GM12891 (cell line): ENCODE measurements around the gene C1QTNF9.
A peak's percentile ranks its signal among the peaks of the same experiment; 100 is the strongest.
"Not testable (repeated sequence)": the region's sequence is repeated elsewhere in the genome, so short reads cannot be mapped to it uniquely, and the experiment has no call there.

ENCODE experiments used
- DNase-seq: peaks from one replicate; pipeline ENCODE4 v3.0.0; 2011; ENCODE audit warnings: low spot score; ENCODE audit not compliant: insufficient read length
- FAIRE-seq: peaks from 2 replicates; lab custom pipeline; 2011; peaks lifted over from hg19 to GRCh38; lab: Jason Lieb, UNC
- PAX5 ChIP-seq: IDR thresholded peaks from 2 replicates; pipeline ENCODE4 v1.6.1; 2011; ENCODE audit warnings: low read length, moderate library complexity, mild to moderate bottlenecking; ENCODE audit not compliant: insufficient read depth, severe bottlenecking
- POLR2A ChIP-seq: IDR thresholded peaks from 2 replicates; pipeline ENCODE4 v1.6.1; 2011; ENCODE audit warnings: low read depth, low read length, control low read depth
- POLR2AphosphoS5 ChIP-seq: IDR thresholded peaks from 2 replicates; pipeline ENCODE4 v1.6.1; 2011; ENCODE audit warnings: low read depth, low read length, control low read depth
- POU2F2 ChIP-seq: IDR thresholded peaks from 2 replicates; pipeline ENCODE4 v1.6.1; 2011; ENCODE audit warnings: low read depth, mild to moderate bottlenecking, control low read depth, low read length, moderate library complexity
- SPI1 ChIP-seq: IDR thresholded peaks from 2 replicates; pipeline ENCODE4 v1.6.1; 2011; ENCODE audit warnings: low read depth, low read length, control low read depth
- TAF1 ChIP-seq: IDR thresholded peaks from 2 replicates; pipeline ENCODE4 v1.6.1; 2011; ENCODE audit warnings: low read depth, low read length, control low read depth

Gene C1QTNF9

DNA sequence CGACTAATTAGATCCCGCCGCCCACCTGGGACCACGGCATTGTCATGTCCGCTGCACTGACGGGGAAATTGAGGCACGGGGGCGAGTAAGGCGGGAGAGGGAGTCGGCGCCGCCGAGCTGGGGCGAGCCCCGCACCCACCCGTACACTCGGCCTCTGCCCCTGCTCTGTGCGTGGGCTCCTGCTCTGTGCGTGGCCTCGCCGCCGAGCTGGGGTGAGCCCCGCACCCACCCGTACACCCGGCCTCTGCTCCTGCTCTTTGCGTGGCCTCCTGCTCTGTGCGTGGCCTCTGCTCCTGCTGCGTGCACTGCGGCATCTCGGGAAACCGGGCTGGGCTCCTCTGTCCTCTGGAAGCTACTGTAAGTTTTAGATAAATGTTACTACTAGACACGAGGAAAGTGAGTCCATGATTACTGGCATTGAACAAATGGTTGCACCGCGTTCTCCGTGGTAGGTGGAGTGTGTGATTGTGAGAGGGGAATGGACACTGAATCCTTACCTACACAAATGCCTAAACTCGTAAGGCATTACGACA, 826 bp upstream of the C1QTNF9 start:
- no peak for TF ChIP-seq POLR2A
- no peak for TF ChIP-seq TAF1
- TF ChIP-seq SPI1, result no peak
- TF ChIP-seq POU2F2, result no peak
- TF ChIP-seq PAX5, result no peak
- no peak for TF ChIP-seq POLR2AphosphoS5
- no peak for DNase-seq
- no peak for FAIRE-seq

DNA sequence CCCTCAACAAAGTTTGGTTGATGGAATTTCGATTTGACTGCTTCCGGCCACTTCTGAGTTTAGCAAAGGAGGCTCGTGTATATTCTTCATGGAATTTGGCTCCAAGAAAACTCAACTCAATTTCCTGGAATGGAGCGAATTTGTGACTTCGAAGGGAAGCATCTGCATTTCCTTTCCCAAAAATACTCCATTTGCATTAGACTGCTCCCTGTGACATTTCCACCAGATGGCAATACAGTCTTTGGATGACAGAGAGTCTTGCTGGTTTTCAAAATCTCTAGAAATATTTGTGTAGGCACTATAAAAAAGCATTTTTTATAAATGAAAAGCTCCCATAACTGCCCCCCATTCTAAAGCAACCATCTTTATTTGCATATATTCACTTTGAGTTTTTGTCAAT, 4.1 kb downstream of the C1QTNF9 start:
- DNase-seq (no peak), FAIRE-seq (peak; percentile 55)
- TF ChIP-seq PAX5, result no peak
- no peak for TF ChIP-seq SPI1
- TF ChIP-seq POLR2AphosphoS5, result no peak
- TF ChIP-seq POU2F2, result no peak
- TF ChIP-seq TAF1, result no peak
- no peak for TF ChIP-seq POLR2A

DNA sequence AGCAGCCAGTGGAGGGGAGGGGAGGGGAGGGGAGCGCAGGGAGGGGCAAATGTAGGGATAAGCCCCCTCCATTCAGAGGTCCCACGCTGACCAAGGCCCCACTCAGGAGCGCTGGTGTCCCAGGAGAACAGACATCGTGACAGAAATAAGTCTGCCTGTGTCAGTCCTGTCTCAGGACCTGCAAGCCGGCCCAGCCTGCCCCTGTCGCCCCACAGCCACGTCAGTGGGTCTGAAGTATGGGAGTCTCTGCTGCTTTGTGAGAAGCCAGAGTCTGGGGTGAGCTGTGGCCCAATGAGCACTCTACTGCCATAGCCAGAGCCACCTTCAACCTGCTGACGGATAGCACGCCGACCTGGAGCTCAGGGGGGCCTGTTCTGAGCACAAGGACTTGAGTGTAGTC, 8.5 kb downstream of the C1QTNF9 start:
- peak; percentile 5 for FAIRE-seq
- DNase-seq, result not testable (repeated sequence)

DNA sequence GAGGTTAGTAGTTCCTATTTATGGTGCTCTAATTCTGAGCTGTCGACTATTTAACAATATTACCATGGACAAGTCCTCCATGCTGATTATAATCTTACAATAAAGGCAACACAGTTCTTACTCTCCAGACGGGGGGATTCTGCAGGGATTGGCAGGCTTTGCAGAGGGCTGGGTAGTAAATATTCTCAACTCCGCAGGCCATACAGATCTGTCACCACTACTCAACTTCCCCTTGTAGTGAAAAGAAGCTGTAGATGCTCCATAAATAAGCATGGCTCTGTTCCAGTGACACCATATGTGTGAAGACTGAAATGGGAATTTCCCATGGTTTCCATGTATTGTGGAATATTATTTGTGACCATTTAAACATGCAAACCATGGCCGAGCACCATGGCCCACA, 9.5 kb downstream of the C1QTNF9 start:
- DNase-seq, FAIRE-seq: not testable (repeated sequence)

DNA sequence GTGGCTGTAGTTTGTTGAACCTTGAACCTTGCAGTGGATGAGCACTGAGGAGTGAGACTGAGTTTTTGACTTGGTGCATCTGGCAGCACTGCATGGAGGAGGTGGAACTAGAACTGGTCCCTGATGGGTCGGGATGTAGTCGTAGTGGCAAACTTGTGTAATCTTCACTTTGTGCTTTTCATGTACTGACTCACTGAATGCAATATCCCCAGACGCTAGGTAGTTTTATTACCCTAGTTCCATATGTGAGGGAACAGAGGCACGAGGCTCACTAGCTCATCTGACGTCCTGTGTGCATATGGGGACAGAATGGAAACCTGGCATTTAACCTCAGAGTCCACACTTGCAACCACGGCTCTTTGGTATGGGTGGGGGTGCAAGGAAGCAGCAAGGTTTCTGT, 10.3 kb downstream of the C1QTNF9 start:
- not testable (repeated sequence) for FAIRE-seq, DNase-seq

DNA sequence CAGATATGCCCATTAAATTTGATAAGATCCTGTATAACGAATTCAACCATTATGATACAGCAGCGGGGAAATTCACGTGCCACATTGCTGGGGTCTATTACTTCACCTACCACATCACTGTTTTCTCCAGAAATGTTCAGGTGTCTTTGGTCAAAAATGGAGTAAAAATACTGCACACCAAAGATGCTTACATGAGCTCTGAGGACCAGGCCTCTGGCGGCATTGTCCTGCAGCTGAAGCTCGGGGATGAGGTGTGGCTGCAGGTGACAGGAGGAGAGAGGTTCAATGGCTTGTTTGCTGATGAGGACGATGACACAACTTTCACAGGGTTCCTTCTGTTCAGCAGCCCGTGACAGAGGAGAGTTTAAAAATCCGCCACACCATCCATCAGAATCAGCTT, 12.0 kb downstream of the C1QTNF9 start:
- FAIRE-seq, DNase-seq: not testable (repeated sequence)

DNA sequence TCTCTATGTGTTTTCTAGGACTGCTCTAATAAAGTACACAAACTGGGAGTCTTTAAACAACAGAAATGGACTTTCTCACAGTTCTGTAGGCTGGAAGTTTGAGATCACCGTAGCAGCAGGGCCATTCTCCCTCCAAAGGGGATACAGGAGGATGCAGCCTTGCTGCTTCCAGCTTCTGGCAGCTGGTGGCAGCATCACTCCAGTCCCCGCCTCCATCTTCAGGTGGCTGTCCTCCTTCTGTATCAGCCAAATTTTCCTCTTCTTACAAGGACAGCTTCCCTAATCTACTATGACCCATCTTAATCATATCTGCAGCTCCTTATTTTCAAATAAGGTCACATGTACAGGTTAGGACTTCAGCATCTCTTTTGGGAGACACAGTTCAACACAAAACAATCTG, 13.1 kb downstream of the C1QTNF9 start:
- DNase-seq, result not testable (repeated sequence)
- FAIRE-seq, result peak; percentile 62

DNA sequence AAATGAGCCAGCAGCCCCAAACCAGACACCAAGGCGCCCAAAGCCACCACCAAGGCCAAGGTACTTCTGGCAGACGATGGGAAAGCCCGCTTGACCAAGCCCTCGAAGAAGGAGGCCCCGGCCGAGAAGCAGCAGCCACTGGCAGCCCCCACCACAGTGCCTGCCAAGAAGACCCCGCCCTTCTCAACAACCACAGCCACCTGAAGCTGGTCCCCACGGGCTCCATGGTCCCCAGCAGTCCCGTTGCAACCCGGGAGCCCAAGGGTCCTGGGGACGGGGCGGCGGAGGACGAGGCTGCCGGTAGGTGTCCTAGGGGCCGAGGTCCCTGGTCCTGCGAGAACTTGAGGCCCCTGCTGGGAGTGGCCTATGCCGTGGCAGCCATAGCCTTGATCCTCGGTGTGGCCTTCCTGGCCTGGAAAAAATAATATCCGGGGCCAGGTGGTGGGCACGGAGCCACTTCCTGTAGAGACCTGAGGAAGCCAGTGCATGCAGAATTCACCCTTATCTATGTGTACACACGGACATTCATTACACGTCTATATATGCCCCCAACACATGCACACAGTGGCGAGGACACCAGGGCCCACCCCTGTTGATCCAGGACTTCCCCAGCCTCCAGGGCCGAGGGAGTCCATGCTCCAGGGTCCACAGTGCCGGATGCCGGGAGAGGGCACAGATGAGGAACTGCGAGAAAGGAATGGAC, 13.8 kb downstream of the C1QTNF9 start:
- DNase-seq (no peak), FAIRE-seq (no peak)
- TF ChIP-seq PAX5 (no peak), POLR2A (no peak), POLR2AphosphoS5 (no peak), TAF1 (no peak), POU2F2 (no peak), SPI1 (no peak)

DNA sequence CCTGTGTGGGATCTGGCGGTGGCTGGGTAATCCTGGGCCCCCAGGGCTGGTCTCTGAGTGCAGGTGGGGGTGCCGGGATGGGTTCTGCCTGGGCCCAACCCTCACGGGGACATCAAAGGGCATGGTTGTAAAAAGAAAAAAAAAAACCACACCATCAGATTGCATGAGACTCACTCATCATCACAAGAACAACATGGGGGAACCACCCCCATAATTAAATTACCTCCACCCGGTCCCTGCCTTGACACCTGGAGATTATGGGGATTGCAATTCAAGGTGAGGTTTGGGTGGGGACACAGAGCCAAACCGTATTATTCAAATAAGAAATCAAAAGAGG, 14.3 kb downstream of the C1QTNF9 start:
- no peak for DNase-seq
- FAIRE-seq, result no peak
- TF ChIP-seq POLR2A (no peak), POU2F2 (no peak), PAX5 (no peak), TAF1 (no peak), POLR2AphosphoS5 (no peak), SPI1 (no peak)

DNA sequence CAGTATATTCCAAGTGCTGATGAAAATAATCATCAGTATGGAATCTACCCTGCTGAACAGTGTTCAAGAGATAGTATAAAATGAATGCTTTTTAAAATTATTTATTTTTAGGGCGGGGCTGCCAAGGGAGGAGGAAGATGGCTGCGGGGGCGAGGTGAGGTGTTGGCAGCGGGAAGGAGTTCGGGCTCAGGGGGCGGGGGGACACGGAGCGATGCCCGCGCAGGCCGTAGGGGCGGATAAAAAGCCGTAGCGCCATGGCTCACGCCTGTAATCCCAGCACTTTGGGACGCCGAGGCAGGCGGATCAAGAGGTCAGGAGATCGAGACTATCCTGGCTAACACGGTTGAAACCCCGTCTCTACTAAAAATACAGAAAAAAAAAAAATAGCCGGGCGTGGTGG, 18.2 kb downstream of the C1QTNF9 start:
- FAIRE-seq, DNase-seq: not testable (repeated sequence)

DNA sequence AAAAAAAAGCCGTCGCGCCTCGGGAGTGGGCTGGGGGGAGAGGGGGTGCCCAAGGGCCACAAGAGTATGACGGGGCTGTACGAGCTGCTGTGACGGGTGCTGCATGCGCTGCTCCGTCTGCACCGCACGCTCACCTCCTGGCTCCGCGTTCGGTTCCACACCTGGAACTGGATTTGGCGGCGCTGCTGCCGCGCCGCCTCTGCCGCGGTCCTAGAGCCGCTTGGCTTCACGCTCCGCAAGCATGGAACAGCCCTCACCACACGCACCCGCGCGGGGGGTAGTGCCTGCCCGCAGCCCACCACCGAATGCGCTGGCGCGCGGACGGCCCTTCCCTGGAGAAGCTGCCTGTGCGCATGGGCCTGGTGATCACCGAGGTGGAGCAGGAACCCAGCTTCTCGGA, 18.8 kb downstream of the C1QTNF9 start:
- FAIRE-seq, result no peak
- DNase-seq, result no peak
- TF ChIP-seq POU2F2 (no peak), TAF1 (no peak), POLR2AphosphoS5 (no peak), POLR2A (no peak), PAX5 (no peak), SPI1 (no peak)

DNA sequence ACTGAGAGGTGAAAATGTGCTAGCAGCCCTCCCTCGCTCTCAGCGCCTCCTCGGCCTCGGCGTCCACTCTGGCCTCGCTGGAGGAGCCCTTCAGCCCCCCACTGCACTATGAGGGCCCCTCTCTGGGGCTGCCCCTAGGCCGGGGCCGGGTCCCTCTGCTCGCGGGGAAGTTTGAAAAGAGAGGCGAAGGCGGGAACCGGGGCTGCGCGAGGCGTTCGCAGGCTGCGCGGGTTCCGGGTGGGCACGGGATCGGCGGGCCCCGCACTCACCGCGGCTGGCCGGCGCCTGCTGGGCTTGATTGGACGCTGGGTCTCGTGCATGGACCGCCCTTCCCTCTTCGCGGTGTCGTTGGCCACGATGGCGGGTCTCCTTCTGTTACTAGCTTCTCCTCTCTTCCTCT, 29.3 kb downstream of the C1QTNF9 start:
- no peak for TF ChIP-seq POLR2A
- no peak for TF ChIP-seq PAX5
- TF ChIP-seq SPI1, result no peak
- no peak for TF ChIP-seq TAF1
- no peak for TF ChIP-seq POLR2AphosphoS5
- no peak for TF ChIP-seq POU2F2
- no peak for FAIRE-seq

More for the DNA sequence above, 29.3 kb downstream of the C1QTNF9 start:
- no peak for DNase-seq
